ENCODE data around the gene TSN. TPM values are rescaled to one million over a fixed set of nuclear protein-coding genes. Genes with fewer than 3 reads are reported as not detected.

The TSN gene
- total RNA-seq, 1 donor from 2014 or later = 68.2 TPM

DNA sequence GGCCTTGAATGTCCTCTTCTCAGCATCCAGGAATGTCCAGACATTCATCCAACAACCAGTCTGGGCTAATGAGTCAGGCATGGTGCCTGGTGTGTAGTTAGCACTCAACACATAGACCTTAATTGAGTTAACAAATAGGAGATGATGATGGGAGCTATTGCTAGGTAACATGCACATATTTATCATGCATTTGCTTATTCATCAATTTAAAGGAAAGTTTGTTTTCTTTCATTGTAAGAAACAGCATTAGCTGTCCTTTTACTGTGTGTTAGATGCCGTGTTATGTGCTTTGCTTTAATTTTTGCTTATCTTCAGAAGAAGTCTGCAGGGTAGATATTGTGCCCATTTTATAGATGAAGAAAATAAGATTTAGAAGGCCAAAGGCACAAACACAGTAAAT lies 43.2 kb downstream of the TSN start:
- Histone ChIP-seq H3K4me1 (ENCODE audit: insufficient read depth, low read length) (no peaks in the 10 kb centered on the region), H3K4me3 (ENCODE audit: insufficient read depth, low read depth, low read length) (no peak overlapping the region), H3K27ac (ENCODE audit: low read depth, low read length) (no peak overlapping the region), H3K27me3 (ENCODE audit: insufficient read depth, low read length) (no peaks in the 10 kb centered on the region), H3K9ac (ENCODE audit: low read length) (no peak overlapping the region), H3K36me3 (ENCODE audit: insufficient read depth, low read length) (no peaks in the 10 kb centered on the region), H3K79me2 (ENCODE audit: insufficient read depth, low read length) (no peaks in the 10 kb centered on the region), H2AFZ (ENCODE audit: low read depth, low read length) (no peak overlapping the region), H3K4me2 (ENCODE audit: low read length) (no peak overlapping the region), H3K9me3 (ENCODE audit: insufficient read depth, low read depth, low read length) (no peaks in the 10 kb centered on the region), H4K20me1 (ENCODE audit: insufficient read depth, low read length) (no peaks in the 10 kb centered on the region)
- no peaks in the 10 kb centered on the region for H3K36me3 Mint-ChIP-seq (ENCODE audit: low read depth, unreplicated experiment)
- TF ChIP-seq EZH2 (IDR thresholded peaks at IDR 0.05; ENCODE audit: insufficient read depth, low read length) = no peak
- TF ChIP-seq, protein P1, sequence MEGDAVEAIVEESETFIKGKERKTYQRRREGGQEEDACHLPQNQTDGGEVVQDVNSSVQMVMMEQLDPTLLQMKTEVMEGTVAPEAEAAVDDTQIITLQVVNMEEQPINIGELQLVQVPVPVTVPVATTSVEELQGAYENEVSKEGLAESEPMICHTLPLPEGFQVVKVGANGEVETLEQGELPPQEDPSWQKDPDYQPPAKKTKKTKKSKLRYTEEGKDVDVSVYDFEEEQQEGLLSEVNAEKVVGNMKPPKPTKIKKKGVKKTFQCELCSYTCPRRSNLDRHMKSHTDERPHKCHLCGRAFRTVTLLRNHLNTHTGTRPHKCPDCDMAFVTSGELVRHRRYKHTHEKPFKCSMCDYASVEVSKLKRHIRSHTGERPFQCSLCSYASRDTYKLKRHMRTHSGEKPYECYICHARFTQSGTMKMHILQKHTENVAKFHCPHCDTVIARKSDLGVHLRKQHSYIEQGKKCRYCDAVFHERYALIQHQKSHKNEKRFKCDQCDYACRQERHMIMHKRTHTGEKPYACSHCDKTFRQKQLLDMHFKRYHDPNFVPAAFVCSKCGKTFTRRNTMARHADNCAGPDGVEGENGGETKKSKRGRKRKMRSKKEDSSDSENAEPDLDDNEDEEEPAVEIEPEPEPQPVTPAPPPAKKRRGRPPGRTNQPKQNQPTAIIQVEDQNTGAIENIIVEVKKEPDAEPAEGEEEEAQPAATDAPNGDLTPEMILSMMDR (IDR thresholded peaks at IDR 0.05; ENCODE audit: insufficient read depth, low read depth, low read length) = no peak
- no peak for DNase-seq (ENCODE audit: low read depth)
- H3K4me3 Mint-ChIP-seq (ENCODE audit: unreplicated experiment) = no peak overlapping the region
- no peaks in the 10 kb centered on the region for H3K4me1 Mint-ChIP-seq (ENCODE audit: low read depth, unreplicated experiment)
- H3K27ac Mint-ChIP-seq (ENCODE audit: unreplicated experiment) = no peak overlapping the region
- H3K27me3 Mint-ChIP-seq (ENCODE audit: low read depth, unreplicated experiment) = peaks cover 3% of the 10 kb centered on the region
- no peak for FAIRE-seq
- H3K9me3 Mint-ChIP-seq (ENCODE audit: unreplicated experiment) = peaks cover 4% of the 10 kb centered on the region

DNA sequence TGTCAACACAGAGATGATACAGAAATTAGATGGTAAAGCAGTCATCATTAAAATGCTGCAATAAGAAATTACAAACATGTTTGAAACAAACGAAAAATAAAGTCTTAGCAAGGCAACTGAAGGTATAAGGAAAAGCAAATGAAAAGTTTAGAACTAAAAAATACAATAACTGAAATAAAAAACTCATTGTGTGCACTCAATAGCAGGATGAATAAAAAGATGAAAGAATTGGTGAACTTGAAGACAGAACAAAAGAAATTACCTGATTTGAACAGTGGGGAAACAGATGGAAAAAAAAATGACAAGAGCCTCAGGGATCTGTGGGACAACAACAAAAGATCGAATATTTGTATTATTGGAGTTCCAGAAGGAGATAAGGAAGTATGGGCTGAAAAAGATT lies 46.5 kb downstream of the TSN start:
- Histone ChIP-seq H2AFZ (ENCODE audit: low read depth, low read length) (no peak overlapping the region), H3K4me2 (ENCODE audit: low read length) (no peak overlapping the region), H3K4me3 (ENCODE audit: insufficient read depth, low read depth, low read length) (no peak overlapping the region), H3K27ac (ENCODE audit: low read depth, low read length) (no peak overlapping the region), H3K9ac (ENCODE audit: low read length) (no peak overlapping the region), H3K4me1 (ENCODE audit: insufficient read depth, low read length) (no peaks in the 10 kb centered on the region), H3K79me2 (ENCODE audit: insufficient read depth, low read length) (no peaks in the 10 kb centered on the region), H3K9me3 (ENCODE audit: insufficient read depth, low read depth, low read length) (no peaks in the 10 kb centered on the region), H3K36me3 (ENCODE audit: insufficient read depth, low read length) (no peaks in the 10 kb centered on the region), H3K27me3 (ENCODE audit: insufficient read depth, low read length) (no peaks in the 10 kb centered on the region), H4K20me1 (ENCODE audit: insufficient read depth, low read length) (no peaks in the 10 kb centered on the region)
- DNase-seq (ENCODE audit: low read depth) (no peak), FAIRE-seq (no peak)
- no peaks in the 10 kb centered on the region for H3K36me3 Mint-ChIP-seq (ENCODE audit: low read depth, unreplicated experiment)
- H3K4me1 Mint-ChIP-seq (ENCODE audit: low read depth, unreplicated experiment) = peaks cover 8% of the 10 kb centered on the region
- H3K9me3 Mint-ChIP-seq (ENCODE audit: unreplicated experiment) = peaks cover 4% of the 10 kb centered on the region
- H3K4me3 Mint-ChIP-seq (ENCODE audit: unreplicated experiment) = no peak overlapping the region
- no peaks in the 10 kb centered on the region for H3K27me3 Mint-ChIP-seq (ENCODE audit: low read depth, unreplicated experiment)
- TF ChIP-seq EZH2 (IDR thresholded peaks at IDR 0.05; ENCODE audit: insufficient read depth, low read length) = no peak
- TF ChIP-seq, protein P1 (IDR thresholded peaks at IDR 0.05; ENCODE audit: insufficient read depth, low read depth, low read length) = no peak
- no peak overlapping the region for H3K27ac Mint-ChIP-seq (ENCODE audit: unreplicated experiment)

DNA sequence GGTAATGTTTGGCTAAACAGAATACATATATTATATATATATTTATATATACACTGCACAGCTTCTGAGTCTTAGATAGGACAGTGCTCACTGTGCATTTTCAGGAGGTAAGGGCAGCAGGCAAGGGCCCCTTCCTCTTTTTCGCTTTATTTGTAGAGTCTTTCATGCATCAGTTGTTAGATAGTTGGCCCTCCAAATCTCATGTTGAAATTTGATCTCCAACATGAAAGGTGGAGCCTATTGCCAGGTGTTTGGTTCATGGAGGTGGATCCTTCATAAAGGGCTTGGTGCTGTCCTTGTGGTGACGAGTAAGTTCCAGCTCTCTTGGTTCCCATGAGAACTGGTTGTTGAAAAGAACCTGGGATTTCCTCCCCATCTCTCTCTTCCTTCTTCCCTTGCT lies 48.1 kb downstream of the TSN start:
- no peak overlapping the region for H3K4me3 ChIP-seq (ENCODE audit: insufficient read depth, low read depth, low read length)
- H3K4me1 Mint-ChIP-seq (ENCODE audit: low read depth, unreplicated experiment) = peaks cover 8% of the 10 kb centered on the region
- no peak for FAIRE-seq

More for the DNA sequence above, 48.1 kb downstream of the TSN start:
- no peak overlapping the region for H3K4me2 ChIP-seq (ENCODE audit: low read length)
- no peaks in the 10 kb centered on the region for H3K36me3 Mint-ChIP-seq (ENCODE audit: low read depth, unreplicated experiment)
- peaks cover 4% of the 10 kb centered on the region for H3K9me3 Mint-ChIP-seq (ENCODE audit: unreplicated experiment)
- no peak overlapping the region for H3K9ac ChIP-seq (ENCODE audit: low read length)
- DNase-seq (ENCODE audit: low read depth) = no peak
- H3K27ac Mint-ChIP-seq (ENCODE audit: unreplicated experiment) = no peak overlapping the region
- no peak for TF ChIP-seq EZH2 (IDR thresholded peaks at IDR 0.05; ENCODE audit: insufficient read depth, low read length)
- TF ChIP-seq, protein P1 (IDR thresholded peaks at IDR 0.05; ENCODE audit: insufficient read depth, low read depth, low read length) = no peak
- no peak overlapping the region for H3K27ac ChIP-seq (ENCODE audit: low read depth, low read length)
- no peaks in the 10 kb centered on the region for H3K4me1 ChIP-seq (ENCODE audit: insufficient read depth, low read length)
- peaks cover 5% of the 10 kb centered on the region for H3K27me3 Mint-ChIP-seq (ENCODE audit: low read depth, unreplicated experiment)
- no peaks in the 10 kb centered on the region for H3K79me2 ChIP-seq (ENCODE audit: insufficient read depth, low read length)
- no peak overlapping the region for H3K4me3 Mint-ChIP-seq (ENCODE audit: unreplicated experiment)
- no peak overlapping the region for H2AFZ ChIP-seq (ENCODE audit: low read depth, low read length)
- H3K36me3 ChIP-seq (ENCODE audit: insufficient read depth, low read length) = no peaks in the 10 kb centered on the region
- no peaks in the 10 kb centered on the region for H4K20me1 ChIP-seq (ENCODE audit: insufficient read depth, low read length)
- H3K9me3 ChIP-seq (ENCODE audit: insufficient read depth, low read depth, low read length) = no peaks in the 10 kb centered on the region
- no peaks in the 10 kb centered on the region for H3K27me3 ChIP-seq (ENCODE audit: insufficient read depth, low read length)

Measured in astrocyte (in vitro differentiated cells and primary cell).